Upper lobe of left lung (tissue), 4 donors: Measurements from ENCODE around the gene CRIP2.

ENCODE experiments used
- CTCF ChIP-seq, 6 experiments: fragments of 450-650 bp in 4 of 6; fragments of 200-600 bp in 2 of 6; sonication (generic) in 2 of 6; IDR thresholded peaks; one replicate each; pipeline ENCODE4 v1.5.1; 2016 to 2019; ENCODE audit warnings: antibody characterized with exemption in 6 of 6
- POLR2A ChIP-seq, 4 donors: fragments of 450-650 bp; IDR thresholded peaks; one replicate each; pipeline ENCODE4 v1.5.1; 2016 to 2017; ENCODE audit warnings: antibody characterized with exemption in 4 of 4, mild to moderate bottlenecking in 2 of 4
- POLR2AphosphoS5 ChIP-seq, 2 donors: sonication (generic); formaldehyde crosslinking; IDR thresholded peaks; one replicate each; pipeline ENCODE4 v1.5.1; 2017; ENCODE audit warnings: antibody characterized with exemption in 2 of 2

- TF ChIP-seq POLR2A (IDR thresholded peaks at IDR 0.05), result no peak
- TF ChIP-seq CTCF (IDR thresholded peaks at IDR 0.05), result no peak
- no peak for TF ChIP-seq POLR2AphosphoS5 (IDR thresholded peaks at IDR 0.05)
Measured at GRCh38 chr14:105447651-105448640, 26.7 kb upstream of the CRIP2 start.
